GM13977 (cell line): ENCODE data around the gene MSRB3.

ENCODE experiments used
- DNase-seq: peaks from one replicate; pipeline ENCODE4 v3.0.0; 2012; ENCODE audit warnings: low spot score
- CTCF ChIP-seq: IDR thresholded peaks from 2 replicates; pipeline ENCODE4 v1.5.1; 2012; ENCODE audit warnings: mild to moderate bottlenecking, control low read depth; ENCODE audit not compliant: insufficient read depth; ENCODE audit errors: extremely low read depth, missing control alignments
- in situ Hi-C: fragments of 300-500 bp; cut with MboI; formaldehyde crosslinking; loops from one replicate; pipeline ENCODE4 v1.12.0; 2022; ENCODE audit warnings: low sequenced_read_pairs, low pct_unique_long_range_greater_than_20kb, mixed read lengths, inconsistent platforms; ENCODE audit not compliant: unreplicated experiment

The MSRB3 gene

GRCh38 chr12:65499167-65499566 lies 220.7 kb downstream of the MSRB3 start:
- no peak for DNase-seq
- TF ChIP-seq CTCF: no peak
- in situ Hi-C loops: no loop called here

GRCh38 chr12:65500091-65500900 lies 221.8 kb downstream of the MSRB3 start:
- TF ChIP-seq CTCF: no peak
- DNase-seq: no peak
- in situ Hi-C loops: no loop called here

GRCh38 chr12:65501093-65501621 lies 222.7 kb downstream of the MSRB3 start:
- no peak for TF ChIP-seq CTCF
- in situ Hi-C loops: no loop called here
- no peak for DNase-seq

- no peak for DNase-seq
- no peak for TF ChIP-seq CTCF
- in situ Hi-C loops: no loop called here
Measured at GRCh38 chr12:65501935-65502334, 223.5 kb downstream of the MSRB3 start.

- TF ChIP-seq CTCF: no peak
- in situ Hi-C loops: no loop called here
- DNase-seq: no peak
Measured at GRCh38 chr12:65504417-65504816, 225.9 kb downstream of the MSRB3 start.

GRCh38 chr12:65505386-65506121 lies 227.1 kb downstream of the MSRB3 start:
- in situ Hi-C loops: no loop called here
- TF ChIP-seq CTCF: no peak

More at GRCh38 chr12:65505386-65506121, 227.1 kb downstream of the MSRB3 start:
- DNase-seq: no peak
